Activated T-helper 2 cell treated with anti-CD3 and anti-CD28 coated beads, Interferon-gamma antibody, Interleukin-2, Interleukin-4, amounts not matched to agents 10 μg/mL and 5 μg/mL and 100 μg/mL, durations not matched to agents 14 hours and 24 hours and 36 hours (primary cell): ENCODE measurements around the gene KRTAP3-2. TPM values are rescaled to one million over a fixed set of nuclear protein-coding genes. Genes with fewer than 3 reads are reported as not detected.

Source experiments
- DNase-seq: peaks from one replicate; pipeline ENCODE4 v3.0.0; 2021; ENCODE audit warnings: low spot score
- H3K27ac Mint-ChIP-seq: one replicate; pipeline ENCODE4 v1.8.0; 2021; ENCODE audit warnings: mixed read lengths
- H3K27me3 Mint-ChIP-seq: one replicate; pipeline ENCODE4 v1.8.0; 2021; ENCODE audit warnings: low read depth, mixed read lengths
- H3K36me3 Mint-ChIP-seq: one replicate; pipeline ENCODE4 v1.8.0; 2021; ENCODE audit warnings: low read depth, mixed read lengths
- H3K4me1 Mint-ChIP-seq: one replicate; pipeline ENCODE4 v1.8.0; 2021; ENCODE audit warnings: low read depth, mixed read lengths
- H3K4me3 Mint-ChIP-seq: one replicate; pipeline ENCODE4 v1.8.0; 2021; ENCODE audit warnings: low read depth, mild to moderate bottlenecking, moderate library complexity, mixed read lengths
- H3K9me3 Mint-ChIP-seq: one replicate; pipeline ENCODE4 v1.8.0; 2021; ENCODE audit warnings: mixed read lengths
- intact Hi-C: fragments of 100-400 bp; cut with micrococcal nuclease; formaldehyde crosslinking; loops from one replicate; pipeline ENCODE4 v1.15.1; 2023
- total RNA-seq: library from RNA; stranded (reverse); gene quantifications from 2 replicates; pipeline ENCODE4 v1.2.3, GENCODE V29; 2022

The KRTAP3-2 gene
- total RNA-seq, 1 donor from 2014 or later = not detected

GRCh38 chr17:41020336-41020735, 20.6 kb upstream of the KRTAP3-2 start:
- DNase-seq = no peak
- intact Hi-C loops = no loop called here
- Mint-ChIP-seq H3K27me3 (peaks cover 10% of the 10 kb centered on the region), H3K9me3 (no peaks in the 10 kb centered on the region), H3K27ac (no peak overlapping the region), H3K36me3 (no peaks in the 10 kb centered on the region), H3K4me1 (no peaks in the 10 kb centered on the region), H3K4me3 (no peak overlapping the region)

- H3K36me3 Mint-ChIP-seq = no peaks in the 10 kb centered on the region
- H3K9me3 Mint-ChIP-seq = no peaks in the 10 kb centered on the region
- no peak for DNase-seq
These were observed 19.7 kb upstream of the KRTAP3-2 start for GRCh38 chr17:41019415-41019814.

GRCh38 chr17:41018541-41018940, 18.8 kb upstream of the KRTAP3-2 start:
- intact Hi-C loops = no loop called here
- Mint-ChIP-seq H3K4me3 (no peak overlapping the region), H3K36me3 (no peaks in the 10 kb centered on the region), H3K4me1 (no peaks in the 10 kb centered on the region), H3K27ac (no peak overlapping the region), H3K27me3 (peaks cover 10% of the 10 kb centered on the region), H3K9me3 (no peaks in the 10 kb centered on the region)
- DNase-seq = no peak

More at GRCh38 chr17:41019415-41019814, 19.7 kb upstream of the KRTAP3-2 start:
- intact Hi-C loops = no loop called here
- Mint-ChIP-seq H3K4me3 (no peak overlapping the region), H3K27ac (no peak overlapping the region), H3K27me3 (peaks cover 10% of the 10 kb centered on the region), H3K4me1 (no peaks in the 10 kb centered on the region)

- Mint-ChIP-seq H3K4me3 (no peak overlapping the region), H3K27me3 (peaks cover 12% of the 10 kb centered on the region), H3K36me3 (no peaks in the 10 kb centered on the region), H3K9me3 (no peaks in the 10 kb centered on the region), H3K27ac (no peak overlapping the region), H3K4me1 (no peaks in the 10 kb centered on the region)
- intact Hi-C loops = no loop called here
- no peak for DNase-seq
These were observed 17.0 kb upstream of the KRTAP3-2 start for GRCh38 chr17:41016578-41017215.

GRCh38 chr17:41015454-41015853, 15.7 kb upstream of the KRTAP3-2 start:
- intact Hi-C loops = no loop called here
- Mint-ChIP-seq H3K36me3 (no peaks in the 10 kb centered on the region), H3K27me3 (peaks cover 16% of the 10 kb centered on the region), H3K4me3 (no peak overlapping the region), H3K9me3 (no peaks in the 10 kb centered on the region), H3K4me1 (no peaks in the 10 kb centered on the region), H3K27ac (no peak overlapping the region)
- DNase-seq = no peak

GRCh38 chr17:41013606-41014005, 13.9 kb upstream of the KRTAP3-2 start:
- intact Hi-C loops = no loop called here
- H3K36me3 Mint-ChIP-seq = no peaks in the 10 kb centered on the region
- H3K27me3 Mint-ChIP-seq = peaks cover 18% of the 10 kb centered on the region
- no peak overlapping the region for H3K4me3 Mint-ChIP-seq
- no peak for DNase-seq
- no peak overlapping the region for H3K27ac Mint-ChIP-seq
- H3K4me1 Mint-ChIP-seq = no peaks in the 10 kb centered on the region
- H3K9me3 Mint-ChIP-seq = no peaks in the 10 kb centered on the region

GRCh38 chr17:41013181-41013580, 13.5 kb upstream of the KRTAP3-2 start:
- no peak overlapping the region for H3K4me3 Mint-ChIP-seq
- no peak overlapping the region for H3K27ac Mint-ChIP-seq
- no peaks in the 10 kb centered on the region for H3K36me3 Mint-ChIP-seq
- no peaks in the 10 kb centered on the region for H3K9me3 Mint-ChIP-seq
- intact Hi-C loops = no loop called here
- DNase-seq = no peak
- H3K27me3 Mint-ChIP-seq = peaks cover 18% of the 10 kb centered on the region
- no peaks in the 10 kb centered on the region for H3K4me1 Mint-ChIP-seq

GRCh38 chr17:41012326-41013120, 12.8 kb upstream of the KRTAP3-2 start:
- H3K4me1 Mint-ChIP-seq = no peaks in the 10 kb centered on the region
- H3K9me3 Mint-ChIP-seq = no peaks in the 10 kb centered on the region
- H3K27me3 Mint-ChIP-seq = peaks cover 15% of the 10 kb centered on the region
- DNase-seq = no peak
- intact Hi-C loops = no loop called here
- no peaks in the 10 kb centered on the region for H3K36me3 Mint-ChIP-seq
- H3K27ac Mint-ChIP-seq = no peak overlapping the region
- no peak overlapping the region for H3K4me3 Mint-ChIP-seq

GRCh38 chr17:41010441-41010840, 10.7 kb upstream of the KRTAP3-2 start:
- Mint-ChIP-seq H3K9me3 (no peaks in the 10 kb centered on the region), H3K27me3 (peaks cover 13% of the 10 kb centered on the region), H3K36me3 (no peaks in the 10 kb centered on the region), H3K4me1 (no peaks in the 10 kb centered on the region), H3K4me3 (no peak overlapping the region), H3K27ac (no peak overlapping the region)
- intact Hi-C loops = no loop called here
- no peak for DNase-seq

GRCh38 chr17:41009936-41010335, 10.2 kb upstream of the KRTAP3-2 start:
- Mint-ChIP-seq H3K4me3 (no peak overlapping the region), H3K4me1 (no peaks in the 10 kb centered on the region), H3K27ac (no peak overlapping the region), H3K27me3 (peaks cover 13% of the 10 kb centered on the region), H3K36me3 (no peaks in the 10 kb centered on the region), H3K9me3 (no peaks in the 10 kb centered on the region)
- DNase-seq = no peak
- intact Hi-C loops = no loop called here

- DNase-seq = no peak
- H3K36me3 Mint-ChIP-seq = no peaks in the 10 kb centered on the region
- no peak overlapping the region for H3K4me3 Mint-ChIP-seq
- H3K27me3 Mint-ChIP-seq = peaks cover 13% of the 10 kb centered on the region
- no peaks in the 10 kb centered on the region for H3K4me1 Mint-ChIP-seq
- H3K27ac Mint-ChIP-seq = no peak overlapping the region
- intact Hi-C loops = no loop called here
- H3K9me3 Mint-ChIP-seq = no peaks in the 10 kb centered on the region
These were observed 9.6 kb upstream of the KRTAP3-2 start for GRCh38 chr17:41009301-41009760.

- Mint-ChIP-seq H3K27me3 (peaks cover 13% of the 10 kb centered on the region), H3K36me3 (no peaks in the 10 kb centered on the region), H3K9me3 (no peaks in the 10 kb centered on the region), H3K4me3 (no peak within 1 kb of the TSS), H3K4me1 (no peaks in the 10 kb centered on the region), H3K27ac (no peak within 1 kb of the TSS)
- intact Hi-C loops = no loop called here
- no peak for DNase-seq
These were observed 9.1 kb upstream of the KRTAP3-2 start, which contains the start of gene KRTAP3-1 for GRCh38 chr17:41008811-41009210. Gene KRTAP3-1, minus strand, starts transcription at chr17:41009128. Its CDS starts 54 bp downstream, at chr17:41009074.

GRCh38 chr17:41004397-41004796, 4.7 kb upstream of the KRTAP3-2 start:
- Mint-ChIP-seq H3K27ac (no peak overlapping the region), H3K4me1 (no peaks in the 10 kb centered on the region), H3K9me3 (no peaks in the 10 kb centered on the region), H3K27me3 (peaks cover 1% of the 10 kb centered on the region), H3K4me3 (no peak overlapping the region), H3K36me3 (no peaks in the 10 kb centered on the region)
- intact Hi-C loops = no loop called here
- DNase-seq = no peak
